Prostate gland (tissue), 2 donors: ENCODE results near the gene BTNL2.
"Not testable (repeated sequence)": the region's sequence is repeated elsewhere in the genome, so short reads cannot be mapped to it uniquely, and the experiment has no call there.

ENCODE experiments used
- CTCF ChIP-seq, 4 experiments: fragments of 200-600 bp in 2 of 4; fragments of 450-650 bp in 2 of 4; sonication (generic) in 2 of 4; IDR thresholded peaks; 1 replicate in 3 of 4; 2 replicates in 1 of 4; pipeline ENCODE4 v1.5.1; 2016 to 2019; ENCODE audit warnings: antibody characterized with exemption in 4 of 4, mild to moderate bottlenecking in 2 of 4, moderate library complexity in 2 of 4
- POLR2A ChIP-seq: fragments of 450-650 bp; IDR thresholded peaks from one replicate; pipeline ENCODE4 v1.6.1; 2016; ENCODE audit warnings: antibody characterized with exemption, mild to moderate bottlenecking

- not testable (repeated sequence) for TF ChIP-seq CTCF (IDR thresholded peaks at IDR 0.05); POLR2A
Observed at GRCh38 chr6:32359225-32359624, 47.8 kb downstream of the BTNL2 start.
